A549 (cell line): ENCODE measurements around the gene FSTL4. TPM values are rescaled to one million over a fixed set of nuclear protein-coding genes. Genes with fewer than 3 reads are reported as not detected.

ENCODE experiments used
- ATAC-seq, 2 experiments: fragments of 200-7000 bp in 1 of 2; fragments of >200 bp in 1 of 2; cut with Nextera tagmentation in 1 of 2; cut with Tn5 transposase in 1 of 2; 3 replicates each; pipeline versions ENCODE4 v1.8.0 to v1.9.1; 2018 to 2020; ENCODE audit warnings: mild to moderate bottlenecking in 1 of 2, moderate library complexity in 1 of 2
- CTCF ChIA-PET: fragments of 300-600 bp; sonication (Branson Sonifier 250); formaldehyde crosslinking; extraction: SDS; loops from one replicate; lab custom pipeline; 2021; ENCODE audit warnings: antibody characterized with exemption, inconsistent platforms; lab: Yijun Ruan, JAX
- POLR2A ChIA-PET: fragments of 350-600 bp; formaldehyde crosslinking; extraction: SDS; loops from one replicate; lab custom pipeline; 2021; ENCODE audit warnings: antibody characterized with exemption, inconsistent platforms; lab: Yijun Ruan, JAX
- DNase-seq, 2 experiments: peaks; one replicate each; pipeline versions ENCODE4 v3.0.0 to v3.0.0-alpha.2; 2011 to 2016; ENCODE audit warnings: low read depth in 1 of 2, low spot score in 1 of 2
- FAIRE-seq: peaks from 2 replicates; lab custom pipeline; 2011; peaks lifted over from hg19 to GRCh38; lab: Jason Lieb, UNC
- H3K27ac ChIP-seq, 2 experiments: fragments of >200 bp; sonication (Bioruptor Twin); formaldehyde crosslinking; 3 replicates each; pipeline ENCODE4 v1.5.1; 2016 to 2017
- H3K4me1 ChIP-seq: fragments of >200 bp; sonication (Bioruptor Twin); formaldehyde crosslinking; 3 replicates; pipeline ENCODE4 v1.6.1; 2016
- H3K4me2 ChIP-seq: fragments of >200 bp; sonication (Bioruptor Twin); formaldehyde crosslinking; 3 replicates; pipeline ENCODE4 v1.6.1; 2016
- H3K4me3 ChIP-seq: fragments of >200 bp; sonication (Bioruptor Twin); formaldehyde crosslinking; 3 replicates; pipeline ENCODE4 v1.5.1; 2016
- H3K9me3 ChIP-seq: fragments of >200 bp; sonication (Bioruptor Twin); formaldehyde crosslinking; 3 replicates; pipeline ENCODE4 v1.6.1; 2016
- CBX2 ChIP-seq: fragments of 200-600 bp; sonication (generic); IDR thresholded peaks from 2 replicates; pipeline ENCODE4 v1.6.1; 2016; ENCODE audit warnings: low read depth, mild to moderate bottlenecking, borderline replicate concordance
- CBX8 ChIP-seq: fragments of 200-600 bp; sonication (generic); IDR thresholded peaks from 2 replicates; pipeline ENCODE4 v1.6.1; 2016
- CEBPB ChIP-seq, 2 experiments: fragments of >200 bp in 1 of 2; sonication (Bioruptor Twin) in 1 of 2; formaldehyde crosslinking in 1 of 2; IDR thresholded peaks; 2 replicates each; pipeline ENCODE4 v1.6.1; 2012 to 2016
- CHD4 ChIP-seq: fragments of 200-600 bp; sonication (generic); IDR thresholded peaks from 2 replicates; pipeline ENCODE4 v1.6.1; 2016; ENCODE audit warnings: antibody characterized with exemption, mild to moderate bottlenecking, borderline replicate concordance
- CTCF ChIP-seq: fragments of >200 bp; sonication (Bioruptor Twin); formaldehyde crosslinking; IDR thresholded peaks from 3 replicates; pipeline ENCODE4 v1.5.1; 2016
- FOSL2 ChIP-seq, 2 experiments: fragments of 450-650 bp in 1 of 2; fragments of >200 bp in 1 of 2; sonication (Bioruptor Twin) in 1 of 2; formaldehyde crosslinking; IDR thresholded peaks; 2 replicates each; pipeline versions ENCODE4 v1.5.0 to v1.6.1; 2016 to 2020; ENCODE audit warnings: mild to moderate bottlenecking in 1 of 2, moderate library complexity in 1 of 2
- GATA3 ChIP-seq: IDR thresholded peaks from 2 replicates; pipeline ENCODE4 v1.6.1; 2012; ENCODE audit warnings: borderline replicate concordance
- HEYL ChIP-seq: fragments of 250-450 bp; sonication (Bioruptor Pico); IDR thresholded peaks from 2 replicates; pipeline ENCODE4 v1.8.0; 2021; ENCODE audit warnings: mild to moderate bottlenecking, moderate library complexity
- HOXA7 ChIP-seq: fragments of 250-450 bp; sonication (Bioruptor Pico); IDR thresholded peaks from 2 replicates; pipeline ENCODE4 v1.5.0; 2020; ENCODE audit warnings: mild to moderate bottlenecking, moderate library complexity
- JUNB ChIP-seq: fragments of >200 bp; sonication (Bioruptor Twin); formaldehyde crosslinking; IDR thresholded peaks from 2 replicates; pipeline ENCODE4 v1.6.1; 2016
- KDM1A ChIP-seq: fragments of 200-600 bp; sonication (generic); IDR thresholded peaks from 2 replicates; pipeline ENCODE4 v1.6.1; 2016; ENCODE audit warnings: low read depth, mild to moderate bottlenecking
- MAZ ChIP-seq: fragments of 150-350 bp; IDR thresholded peaks from 2 replicates; pipeline ENCODE4 v1.6.1; 2014; ENCODE audit warnings: antibody characterized with exemption, low read depth, low read length, borderline replicate concordance
- MYC ChIP-seq: IDR thresholded peaks from 2 replicates; pipeline ENCODE4 v1.6.1; 2012; ENCODE audit warnings: mild to moderate bottlenecking, inconsistent platforms, low read length, improper control_type of control experiment, borderline replicate concordance
- NPAS2 ChIP-seq: fragments of 250-450 bp; sonication (Bioruptor Pico); IDR thresholded peaks from 2 replicates; pipeline ENCODE4 v1.8.0; 2022; ENCODE audit warnings: mild to moderate bottlenecking, moderate library complexity, borderline replicate concordance
- NR3C1 ChIP-seq: fragments of >200 bp; sonication (Bioruptor Twin); formaldehyde crosslinking; IDR thresholded peaks from 3 replicates; pipeline ENCODE4 v1.6.1; 2017
- RFX5 ChIP-seq: fragments of 450-650 bp; IDR thresholded peaks from 2 replicates; pipeline ENCODE4 v1.7.1; 2014; ENCODE audit warnings: antibody characterized with exemption, mild to moderate bottlenecking, moderate library complexity
- SMC3 ChIP-seq: fragments of >200 bp; sonication (Bioruptor Twin); formaldehyde crosslinking; IDR thresholded peaks from 3 replicates; pipeline ENCODE4 v1.6.1; 2018; ENCODE audit warnings: inconsistent platforms
- ZSCAN20 ChIP-seq: fragments of 250-450 bp; sonication (Bioruptor Pico); IDR thresholded peaks from 2 replicates; pipeline ENCODE4 v1.8.0; 2022; ENCODE audit warnings: mild to moderate bottlenecking, moderate library complexity
- WGBS: methylation state at CpG from one replicate; pipeline ENCODE4 v1.1.6; 2017; ENCODE audit errors: missing lambda C conversion rate; 5-methylcytosine and 5-hydroxymethylcytosine counted together
- polyA plus RNA-seq, 4 experiments: library from polyadenylated mRNA; depleted of rRNA in 3 of 4; stranded (reverse); fragments of >200 nt; fragmentation: RNase III in 1 of 4; extraction: RNeasy Plus Mini Kit Qiagen cat#74134 plus additional on column Dnase treatment in 1 of 4; gene quantifications; 2 replicates in 3 of 4; 3 replicates in 1 of 4; pipeline ENCODE4 v1.2.3, GENCODE V29; 2011 to 2017
- TF ChIP-seq, protein P1 (sequence below): fragments of 150-350 bp; IDR thresholded peaks from 2 replicates; pipeline ENCODE4 v1.6.1; 2014; ENCODE audit warnings: low read depth, mild to moderate bottlenecking, low read length
- TF ChIP-seq, protein P2 (sequence below): fragments of >200 bp; sonication (Bioruptor Twin); formaldehyde crosslinking; IDR thresholded peaks from 2 replicates; pipeline ENCODE4 v1.6.1; 2016
- TF ChIP-seq, protein P3 (sequence below): IDR thresholded peaks from 2 replicates; pipeline ENCODE4 v1.6.1; 2012; ENCODE audit warnings: low read depth, borderline replicate concordance

FSTL4 gene
- polyA plus RNA-seq, 2 of the 4 experiments (the other 2 are of a cell fraction) = 1.6 to 1.8 TPM

DNA sequence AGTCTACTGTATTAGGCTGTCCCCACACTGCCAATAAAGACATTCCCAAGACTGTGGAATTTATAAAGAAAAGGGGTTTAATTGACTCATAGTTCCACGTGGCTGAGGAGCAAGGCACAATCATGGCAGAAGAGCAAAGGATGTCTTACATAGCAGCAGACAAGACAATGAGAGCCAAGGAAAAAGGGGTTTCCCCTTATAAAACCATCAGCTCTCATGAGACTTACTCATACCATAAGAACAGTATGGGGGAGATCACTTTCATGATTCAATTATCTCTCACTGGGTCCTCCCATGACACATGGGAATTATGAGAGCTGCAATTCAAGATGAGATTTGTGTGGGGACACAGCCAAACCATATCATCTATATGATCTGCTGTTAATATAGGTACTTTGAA is 14.8 kb upstream of the FSTL4 start:
- 0% methylated on average over 1 of the region's 1 CpG for WGBS
- ATAC-seq (no peak), DNase-seq (no peak), FAIRE-seq (no peak)
- H3K4me3 ChIP-seq = no peak overlapping the region
- no peaks in the 10 kb centered on the region for H3K4me1 ChIP-seq
- no peak overlapping the region for H3K4me2 ChIP-seq
- TF ChIP-seq FOSL2 (IDR thresholded peaks at IDR 0.05) = no peak
- TF ChIP-seq FOSL2 (CRISPR knock-in tag; IDR thresholded peaks at IDR 0.05) = no peak
- TF ChIP-seq CTCF = no peak
- TF ChIP-seq CBX2 = no peak
- TF ChIP-seq, protein P1, sequence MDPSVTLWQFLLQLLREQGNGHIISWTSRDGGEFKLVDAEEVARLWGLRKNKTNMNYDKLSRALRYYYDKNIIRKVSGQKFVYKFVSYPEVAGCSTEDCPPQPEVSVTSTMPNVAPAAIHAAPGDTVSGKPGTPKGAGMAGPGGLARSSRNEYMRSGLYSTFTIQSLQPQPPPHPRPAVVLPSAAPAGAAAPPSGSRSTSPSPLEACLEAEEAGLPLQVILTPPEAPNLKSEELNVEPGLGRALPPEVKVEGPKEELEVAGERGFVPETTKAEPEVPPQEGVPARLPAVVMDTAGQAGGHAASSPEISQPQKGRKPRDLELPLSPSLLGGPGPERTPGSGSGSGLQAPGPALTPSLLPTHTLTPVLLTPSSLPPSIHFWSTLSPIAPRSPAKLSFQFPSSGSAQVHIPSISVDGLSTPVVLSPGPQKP = no peak
- no peak for TF ChIP-seq MAZ
- no peak for TF ChIP-seq CHD4
- TF ChIP-seq HEYL (CRISPR knock-in tag) = no peak
- no peak for TF ChIP-seq NPAS2 (CRISPR knock-in tag)
- no peak for TF ChIP-seq NR3C1
- no peak overlapping the region for H3K27ac ChIP-seq
- POLR2A ChIA-PET = interaction anchor here (0.6 kb wide), 1 partner anchor 139 kb away, joined by 3 read pairs; no protein-coding TSS in a partner anchor
- CTCF ChIA-PET = interaction anchor here (0.8 kb wide), 1 partner anchor 17 kb away, joined by 4 read pairs; no protein-coding TSS in a partner anchor
- H3K9me3 ChIP-seq = 0 out of 3 replicates have a peak, but pooled peaks cover 3% of the 10 kb centered on the region

DNA sequence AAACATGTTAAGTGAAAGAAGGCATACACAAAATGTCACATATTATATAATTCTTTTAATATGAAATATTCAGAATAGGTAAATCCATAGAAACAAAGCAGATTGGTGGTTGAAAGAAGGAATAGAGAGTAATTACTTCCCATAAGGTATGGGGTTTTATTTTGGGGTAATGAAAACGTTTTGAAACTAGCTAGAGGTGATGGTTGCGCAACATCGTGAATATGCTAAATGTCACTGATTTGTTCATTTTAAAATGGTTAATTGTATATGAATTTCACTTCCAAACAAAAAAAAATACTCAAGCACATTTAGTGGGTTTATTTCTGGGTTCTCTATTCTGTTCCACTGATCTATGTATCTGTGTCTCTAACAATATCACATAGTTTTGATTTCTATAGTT is 12.0 kb upstream of the FSTL4 start:
- no peak for FAIRE-seq
- TF ChIP-seq ZSCAN20 (no peak), CBX8 (no peak), CEBPB (IDR thresholded peaks at IDR 0.05) (peak; percentile 91 to 93), SMC3 (no peak), GATA3 (no peak), HOXA7 (CRISPR knock-in tag) (no peak), CTCF (no peak), MYC (no peak)
- TF ChIP-seq, protein P2, sequence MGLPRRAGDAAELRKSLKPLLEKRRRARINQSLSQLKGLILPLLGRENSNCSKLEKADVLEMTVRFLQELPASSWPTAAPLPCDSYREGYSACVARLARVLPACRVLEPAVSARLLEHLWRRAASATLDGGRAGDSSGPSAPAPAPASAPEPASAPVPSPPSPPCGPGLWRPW = no peak

GRCh38 chr5:133618141-133618540 is 5.8 kb upstream of the FSTL4 start:
- CTCF ChIA-PET = no interaction called here
- H3K9me3 ChIP-seq = no peaks in the 10 kb centered on the region
- no peak overlapping the region for H3K4me2 ChIP-seq
- H3K27ac ChIP-seq = no peak overlapping the region
- no peaks in the 10 kb centered on the region for H3K4me1 ChIP-seq
- H3K4me3 ChIP-seq = no peak overlapping the region
- DNase-seq (no peak), ATAC-seq (no peak), FAIRE-seq (no peak)
- TF ChIP-seq JUNB = no peak
- TF ChIP-seq KDM1A = no peak
- TF ChIP-seq, protein P3, sequence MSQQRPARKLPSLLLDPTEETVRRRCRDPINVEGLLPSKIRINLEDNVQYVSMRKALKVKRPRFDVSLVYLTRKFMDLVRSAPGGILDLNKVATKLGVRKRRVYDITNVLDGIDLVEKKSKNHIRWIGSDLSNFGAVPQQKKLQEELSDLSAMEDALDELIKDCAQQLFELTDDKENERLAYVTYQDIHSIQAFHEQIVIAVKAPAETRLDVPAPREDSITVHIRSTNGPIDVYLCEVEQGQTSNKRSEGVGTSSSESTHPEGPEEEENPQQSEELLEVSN = no peak
- no peak for TF ChIP-seq CTCF
- TF ChIP-seq RFX5 = no peak
- TF ChIP-seq, protein P1 = no peak
- POLR2A ChIA-PET = no interaction called here
- 60% methylated on average over 1 of the region's 1 CpG for WGBS

More for the DNA sequence above, 12.0 kb upstream of the FSTL4 start:
- Histone ChIP-seq H3K4me3 (no peak overlapping the region), H3K27ac (no peak overlapping the region), H3K4me1 (no peaks in the 10 kb centered on the region), H3K4me2 (no peak overlapping the region), H3K9me3 (0 out of 3 replicates have a peak, but pooled peaks cover 3% of the 10 kb centered on the region)
- CTCF ChIA-PET = interaction anchor here (1.1 to 1.2 kb wide), 2 partner anchors 13 to 200 kb away, joined by 3 read pairs; no protein-coding TSS in a partner anchor
- WGBS = 39% methylated on average over 3 of the region's 3 CpGs
- DNase-seq (no peak), ATAC-seq (no peak)
- POLR2A ChIA-PET = no interaction called here
